HG02973 (cell line): ENCODE results near the gene AMOT.

Experiments used
- ATAC-seq: cut with Tn5 transposase; IDR thresholded peaks from one replicate; pipeline ENCODE4 v1.9.1; 2021; ENCODE audit warnings: moderate library complexity; ENCODE audit not compliant: unreplicated experiment

The AMOT gene

GRCh38 chrX:112839856-112840255 lies 775 bp downstream of the AMOT start:
- no peak for ATAC-seq

- ATAC-seq = no peak
Measured at GRCh38 chrX:112837531-112837930, 3.1 kb downstream of the AMOT start.

- ATAC-seq = no peak
Measured at GRCh38 chrX:112835019-112835418, 5.6 kb downstream of the AMOT start.

- ATAC-seq = no peak
Measured at GRCh38 chrX:112834031-112834845, 6.4 kb downstream of the AMOT start.

GRCh38 chrX:112832481-112833095 lies 8.0 kb downstream of the AMOT start:
- no peak for ATAC-seq

- no peak for ATAC-seq
Measured at GRCh38 chrX:112830540-112830939, 10.1 kb downstream of the AMOT start.

- ATAC-seq = no peak
Measured at GRCh38 chrX:112827292-112827903, 13.2 kb downstream of the AMOT start.

GRCh38 chrX:112826023-112826422 lies 14.6 kb downstream of the AMOT start:
- ATAC-seq = no peak

- no peak for ATAC-seq
Measured at GRCh38 chrX:112822892-112823291, 17.7 kb downstream of the AMOT start.

- ATAC-seq = no peak
Measured at GRCh38 chrX:112820364-112821268, 20.0 kb downstream of the AMOT start.

GRCh38 chrX:112819813-112820212 lies 20.8 kb downstream of the AMOT start:
- no peak for ATAC-seq

GRCh38 chrX:112819008-112819640 lies 21.5 kb downstream of the AMOT start:
- no peak for ATAC-seq

GRCh38 chrX:112818114-112819007 lies 22.3 kb downstream of the AMOT start:
- ATAC-seq = no peak

- ATAC-seq = no peak
Measured at GRCh38 chrX:112816908-112817307, 23.7 kb downstream of the AMOT start.

- no peak for ATAC-seq
Measured at GRCh38 chrX:112814496-112814895, 26.1 kb downstream of the AMOT start.

- no peak for ATAC-seq
Measured at GRCh38 chrX:112812741-112813140, 27.9 kb downstream of the AMOT start.

- ATAC-seq = no peak
Measured at GRCh38 chrX:112808651-112809195, 31.9 kb downstream of the AMOT start.

- no peak for ATAC-seq
Measured at GRCh38 chrX:112808007-112808406, 32.6 kb downstream of the AMOT start.

- ATAC-seq = no peak
Measured at GRCh38 chrX:112803060-112803459, 37.6 kb downstream of the AMOT start.
